PC-3 (cell line): ENCODE results near the gene MAPK8. TPM values are rescaled to one million over a fixed set of nuclear protein-coding genes. Genes with fewer than 3 reads are reported as not detected.

ENCODE experiments used
- ATAC-seq: fragments of 200-7000 bp; cut with Tn5 transposase; 2 replicates; pipeline ENCODE4 v1.9.1; 2020; ENCODE audit warnings: mild to moderate bottlenecking, moderate library complexity
- BruUV-seq: library from RNA; stranded (reverse); fragments of 400-500 nt; replicated peaks from 2 replicates; lab custom pipeline; 2021; lab: Mats Ljungman, UMichigan
- CTCF ChIA-PET: fragments of 300-600 bp; sonication (Branson Sonifier 250); formaldehyde crosslinking; loops from one replicate; lab custom pipeline; 2022; ENCODE audit warnings: antibody characterized with exemption; lab: Charles Lee
- POLR2A ChIA-PET: fragments of 300-600 bp; sonication (Branson Sonifier 250); formaldehyde crosslinking; loops from one replicate; lab custom pipeline; 2022; ENCODE audit warnings: antibody characterized with exemption; ENCODE audit not compliant: unreplicated experiment; lab: Charles Lee
- DNase-seq: peaks from one replicate; pipeline ENCODE4 v3.0.0-alpha.2; 2015
- H2AFZ ChIP-seq: fragments of 300-600 bp; sonication (generic); 2 replicates; pipeline ENCODE4 v1.6.0; 2016; ENCODE audit warnings: antibody characterized with exemption, low read length
- H3F3A ChIP-seq: fragments of 300-600 bp; sonication (generic); one replicate; pipeline ENCODE4 v1.6.0; 2017; ENCODE audit warnings: antibody characterized with exemption, low read length, control low read depth, mild to moderate bottlenecking; ENCODE audit not compliant: unreplicated experiment
- H3K27ac ChIP-seq: fragments of 300-600 bp; sonication (generic); 2 replicates; pipeline ENCODE4 v1.5.1; 2016; ENCODE audit warnings: mild to moderate bottlenecking, low read length
- H3K27me3 ChIP-seq: fragments of 300-600 bp; sonication (generic); 2 replicates; pipeline ENCODE4 v1.6.1; 2016; ENCODE audit warnings: low read length, mixed read lengths
- H3K36me3 ChIP-seq: fragments of 300-600 bp; sonication (generic); 2 replicates; pipeline ENCODE4 v1.6.1; 2016; ENCODE audit warnings: low read depth, mixed run types, low read length, mixed read lengths
- H3K4me1 ChIP-seq: fragments of 300-600 bp; sonication (generic); 2 replicates; pipeline ENCODE4 v1.5.1; 2016; ENCODE audit warnings: low read length; ENCODE audit not compliant: insufficient read depth
- H3K4me2 ChIP-seq: fragments of 300-600 bp; sonication (generic); 2 replicates; pipeline ENCODE4 v1.6.0; 2016; ENCODE audit warnings: low read length
- H3K4me3 ChIP-seq: fragments of 300-600 bp; sonication (generic); 2 replicates; pipeline ENCODE4 v1.5.1; 2016; ENCODE audit warnings: mild to moderate bottlenecking, low read length, mixed read lengths
- H3K79me2 ChIP-seq: fragments of 300-600 bp; sonication (generic); 2 replicates; pipeline ENCODE4 v1.6.1; 2017; ENCODE audit warnings: low read length, mixed read lengths
- H3K9ac ChIP-seq: fragments of 300-600 bp; sonication (generic); 2 replicates; pipeline ENCODE4 v1.6.0; 2016; ENCODE audit warnings: mild to moderate bottlenecking, low read length
- H3K9me2 ChIP-seq: fragments of 300-600 bp; sonication (generic); replicated peaks from 2 replicates; pipeline ENCODE4 v1.6.1; 2016; ENCODE audit warnings: mixed run types, low read length, mixed read lengths
- H3K9me3 ChIP-seq: fragments of 300-600 bp; sonication (generic); 2 replicates; pipeline ENCODE4 v1.6.1; 2016; ENCODE audit warnings: low read length, mixed read lengths
- H4K20me1 ChIP-seq: fragments of 300-600 bp; sonication (generic); 2 replicates; pipeline ENCODE4 v1.6.1; 2016; ENCODE audit warnings: low read length, mixed read lengths
- CTCF ChIP-seq: fragments of 300-600 bp; sonication (generic); conservative IDR thresholded peaks from 2 replicates; pipeline ENCODE4 v1.5.1; 2017; ENCODE audit warnings: antibody characterized with exemption, low read depth, mild to moderate bottlenecking, low read length
- EZH2 ChIP-seq: fragments of 300-600 bp; sonication (generic); IDR thresholded peaks from one replicate; pipeline ENCODE4 v1.6.1; 2017; ENCODE audit warnings: antibody characterized with exemption, mild to moderate bottlenecking, low read length; ENCODE audit not compliant: unreplicated experiment
- EZH2phosphoT487 ChIP-seq: fragments of 300-600 bp; sonication (generic); IDR thresholded peaks from 2 replicates; pipeline ENCODE4 v1.6.1; 2018; ENCODE audit warnings: mild to moderate bottlenecking, antibody characterized with exemption, low read length, borderline replicate concordance
- intact Hi-C: fragments of 100-400 bp; cut with micrococcal nuclease; formaldehyde crosslinking; loops from 2 replicates; pipeline ENCODE4 v1.9.0; 2023
- total RNA-seq: library from RNA; depleted of rRNA; stranded (reverse); fragments of >200 nt; gene quantifications from 2 replicates; pipeline ENCODE4 v1.2.3, GENCODE V29; 2014

The MAPK8 gene
- total RNA-seq, 1 experiment from 2014 or later = 26.6 TPM

- BruUV-seq = no TSS peak
- ATAC-seq (no peak), DNase-seq (no peak)
- H3K36me3 ChIP-seq = no peaks in the 10 kb centered on the region
- peaks cover 5% of the 10 kb centered on the region; the same call in 1 of the 2 replicates for H3K4me1 ChIP-seq
- CTCF ChIA-PET = no interaction called here
- no peaks in the 10 kb centered on the region for H3K27me3 ChIP-seq
- no peaks in the 10 kb centered on the region for H3F3A ChIP-seq
- intact Hi-C loops = no loop called here
- no peaks in the 10 kb centered on the region for H3K9me2 ChIP-seq
- POLR2A ChIA-PET = no interaction called here
- no peak overlapping the region for H3K4me2 ChIP-seq
- no peak overlapping the region for H2AFZ ChIP-seq
- no peaks in the 10 kb centered on the region for H3K9me3 ChIP-seq
- H3K9ac ChIP-seq = no peak overlapping the region
- TF ChIP-seq CTCF (no peak), EZH2 (no peak), EZH2phosphoT487 (no peak)
- no peak overlapping the region for H3K27ac ChIP-seq
- no peaks in the 10 kb centered on the region for H3K79me2 ChIP-seq
- no peak overlapping the region for H3K4me3 ChIP-seq
- H4K20me1 ChIP-seq = no peaks in the 10 kb centered on the region
These were observed 140.3 kb downstream of the MAPK8 start for GRCh38 chr10:48446785-48447184.

- Histone ChIP-seq H3K9me2 (no peaks in the 10 kb centered on the region), H3K4me2 (no peak overlapping the region), H3K79me2 (no peaks in the 10 kb centered on the region), H3K9ac (no peak overlapping the region), H3K9me3 (no peaks in the 10 kb centered on the region), H4K20me1 (no peaks in the 10 kb centered on the region), H3K27ac (no peak overlapping the region), H3K36me3 (no peaks in the 10 kb centered on the region), H3F3A (no peaks in the 10 kb centered on the region), H2AFZ (no peak overlapping the region), H3K4me3 (no peak overlapping the region), H3K27me3 (no peaks in the 10 kb centered on the region), H3K4me1 (peaks cover 5% of the 10 kb centered on the region; the same call in 1 of the 2 replicates)
- ChIA-PET POLR2A (no interaction called here), CTCF (no interaction called here)
- intact Hi-C loops = no loop called here
- ATAC-seq = no peak
- DNase-seq = no peak
- no TSS peak for BruUV-seq
- no peak for TF ChIP-seq EZH2phosphoT487
- no peak for TF ChIP-seq EZH2
- no peak for TF ChIP-seq CTCF
These were observed 141.1 kb downstream of the MAPK8 start for GRCh38 chr10:48447356-48448215.

- TF ChIP-seq EZH2 (no peak), EZH2phosphoT487 (no peak), CTCF (no peak)
- BruUV-seq = no TSS peak
- Histone ChIP-seq H3K9ac (no peak overlapping the region), H3F3A (no peaks in the 10 kb centered on the region), H3K27ac (no peak overlapping the region), H2AFZ (no peak overlapping the region), H3K4me2 (no peak overlapping the region), H3K9me3 (no peaks in the 10 kb centered on the region), H3K36me3 (no peaks in the 10 kb centered on the region), H3K4me3 (no peak overlapping the region), H3K27me3 (no peaks in the 10 kb centered on the region), H3K9me2 (no peaks in the 10 kb centered on the region), H3K79me2 (no peaks in the 10 kb centered on the region), H3K4me1 (peaks cover 5% of the 10 kb centered on the region; the same call in 1 of the 2 replicates), H4K20me1 (no peaks in the 10 kb centered on the region)
- ATAC-seq (peak; percentile 72), DNase-seq (peak; percentile 63)
- ChIA-PET CTCF (no interaction called here), POLR2A (no interaction called here)
- intact Hi-C loops = no loop called here
These were observed 142.3 kb downstream of the MAPK8 start for GRCh38 chr10:48448796-48449195.
